Naive thymus-derived CD8-positive, alpha-beta T cell (primary cell): ENCODE results near the gene USP28. TPM values are rescaled to one million over a fixed set of nuclear protein-coding genes. Genes with fewer than 3 reads are reported as not detected.
"Not testable (repeated sequence)": the region's sequence is repeated elsewhere in the genome, so short reads cannot be mapped to it uniquely, and the experiment has no call there.

Experiments
- ATAC-seq, 2 donors: fragments of 150-1000 bp; cut with Tn5 transposase in 1 of 2; sonication (Bioruptor Pico), chemical (Tn5 transposase) in 1 of 2; 1 replicate in 1 of 2; 2 replicates in 1 of 2; pipeline ENCODE4 v1.10.0; 2021; ENCODE audit warnings: mild to moderate bottlenecking in 2 of 2, moderate library complexity in 2 of 2
- POLR2A ChIA-PET: fragments of 350-600 bp; sonication (Branson Sonifier 250); formaldehyde crosslinking; loops from one replicate; lab custom pipeline; 2021; ENCODE audit warnings: antibody characterized with exemption; lab: Charles Lee
- DNase-seq, 10 donors: peaks; one replicate each; pipeline versions ENCODE4 v3.0.0 to v3.0.0-alpha.2; 2020 to 2022
- H3K27ac Mint-ChIP-seq, 10 donors: one replicate each; pipeline ENCODE4 v1.8.0; 2020 to 2022; ENCODE audit warnings: mild to moderate bottlenecking in 10 of 10, mixed read lengths in 10 of 10, moderate library complexity in 4 of 10, inconsistent platforms in 1 of 10
- H3K27me3 Mint-ChIP-seq, 5 donors: one replicate each; pipeline ENCODE4 v1.8.0; 2021 to 2022; ENCODE audit warnings: mixed read lengths in 5 of 5
- H3K36me3 Mint-ChIP-seq, 3 donors: one replicate each; pipeline ENCODE4 v1.8.0; 2020 to 2022; ENCODE audit warnings: mixed read lengths in 3 of 3, mild to moderate bottlenecking in 2 of 3, inconsistent platforms in 1 of 3
- H3K4me1 Mint-ChIP-seq, 4 donors: one replicate each; pipeline ENCODE4 v1.8.0; 2021 to 2022; ENCODE audit warnings: mixed read lengths in 4 of 4
- H3K4me3 Mint-ChIP-seq, 10 donors: one replicate each; pipeline ENCODE4 v1.8.0; 2020 to 2022; ENCODE audit warnings: mild to moderate bottlenecking in 10 of 10, mixed read lengths in 10 of 10, moderate library complexity in 6 of 10, inconsistent platforms in 1 of 10
- H3K9me3 Mint-ChIP-seq, 9 donors: one replicate each; pipeline ENCODE4 v1.8.0; 2020 to 2022; ENCODE audit warnings: mixed read lengths in 9 of 9, mild to moderate bottlenecking in 3 of 9, inconsistent platforms in 1 of 9, moderate library complexity in 1 of 9
- polyA plus RNA-seq, 3 donors: library from polyadenylated mRNA; unstranded; fragments of 300-500 nt; fragmentation: Illumina TruSeq; gene quantifications; one replicate each; pipeline ENCODE4 v1.2.3, GENCODE V29; 2021
- total RNA-seq, 8 experiments: library from RNA in 2 of 8; stranded (reverse) in 2 of 8; gene quantifications; one replicate each; pipeline ENCODE4 v1.2.3 and lab custom pipeline; 2021 to 2026

The USP28 gene
- total and polyA plus RNA-seq, 5 experiments from 2014 or later: 13.7 to 69.1 (median 22.0) TPM

- Mint-ChIP-seq H3K27ac (no peak overlapping the region), H3K4me1 (no peaks in the 10 kb centered on the region), H3K9me3 (no peaks in the 10 kb centered on the region), H3K4me3 (no peak overlapping the region), H3K36me3 (peaks cover 0 to 2% (median 0%) of the 10 kb centered on the region in 3 donors), H3K27me3 (peaks cover 3 to 43% (median 10%) of the 10 kb centered on the region in 5 donors)
- no peak for DNase-seq
- ATAC-seq: no peak
- POLR2A ChIA-PET: no interaction called here
Observed at GRCh38 chr11:113782134-113782533, 93.2 kb downstream of the USP28 start.

- no peak overlapping the region for H3K27ac Mint-ChIP-seq
- H3K36me3 Mint-ChIP-seq: peaks cover 0 to 2% (median 0%) of the 10 kb centered on the region in 3 donors
- H3K9me3 Mint-ChIP-seq: no peaks in the 10 kb centered on the region
- H3K27me3 Mint-ChIP-seq: peaks cover 3 to 39% (median 10%) of the 10 kb centered on the region in 5 donors
- no peak overlapping the region for H3K4me3 Mint-ChIP-seq
- DNase-seq: no peak
- no peak for ATAC-seq
- H3K4me1 Mint-ChIP-seq: no peaks in the 10 kb centered on the region
- POLR2A ChIA-PET: no interaction called here
Observed at GRCh38 chr11:113781682-113782081, 93.7 kb downstream of the USP28 start.

DNA sequence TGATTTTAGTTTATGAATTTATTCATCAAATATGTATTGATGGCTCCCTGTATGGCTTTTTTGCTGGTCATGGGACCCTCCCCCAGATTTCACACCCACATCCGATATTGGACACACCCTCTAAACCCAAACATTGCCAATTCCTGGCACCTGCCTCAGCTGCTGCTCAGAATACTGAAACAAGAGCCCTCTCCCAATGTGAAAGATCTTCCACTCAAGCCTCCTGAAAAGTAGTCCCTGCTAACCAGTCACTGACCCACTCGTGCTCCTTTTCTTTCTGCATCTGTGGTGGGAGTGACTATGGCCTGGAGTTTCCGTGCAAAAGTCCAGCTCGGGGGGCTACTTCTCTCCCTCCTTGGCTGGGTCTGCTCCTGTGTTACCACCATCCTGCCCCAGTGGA lies 95.9 kb downstream of the USP28 start, which contains the start of gene CLDN25:
CLDN25 (plus strand) TSS at position 301 of the 400 bp plus-strand sequence; CDS start at position 301, 0 bp downstream.
- peaks cover 0 to under 1% (median under 1%) of the 10 kb centered on the region in 4 donors for H3K4me1 Mint-ChIP-seq

DNA sequence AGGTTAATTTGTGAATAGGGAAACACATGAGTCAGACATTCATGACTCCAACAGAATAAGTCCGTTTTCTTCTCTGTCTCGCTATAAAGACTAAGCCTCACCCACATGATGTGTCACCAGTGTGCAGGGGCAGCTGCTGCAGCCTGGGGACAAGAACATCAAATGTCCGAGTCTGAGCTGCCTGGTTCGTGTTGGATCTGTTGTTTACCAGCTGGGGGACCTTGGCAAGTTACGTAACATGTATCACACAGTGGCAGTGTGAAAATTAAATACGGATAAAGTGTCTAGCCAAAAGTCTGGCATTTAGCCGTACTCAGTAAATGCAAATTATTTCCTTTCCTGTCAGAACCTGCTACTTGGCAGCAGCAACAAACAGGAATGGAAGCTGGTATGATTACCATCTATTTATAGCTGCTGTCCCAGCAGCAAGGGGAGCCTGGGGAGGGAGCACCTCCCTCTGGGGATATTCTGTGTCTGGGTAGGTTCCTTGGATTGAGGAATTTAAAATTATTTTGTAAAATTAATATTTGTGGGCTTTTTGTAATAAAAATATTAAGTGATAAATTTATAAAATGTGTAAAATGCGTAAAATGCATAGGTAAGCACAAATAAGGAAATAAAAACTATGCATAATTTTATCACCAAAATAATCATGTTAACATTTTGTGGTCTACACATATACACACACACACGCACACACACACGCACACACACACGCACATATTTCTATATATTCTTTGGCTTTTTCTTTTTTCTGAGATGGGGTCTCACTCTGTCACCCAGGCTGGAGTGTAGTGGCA lies 97.1 kb downstream of the USP28 start:
- H3K36me3 Mint-ChIP-seq: no peaks in the 10 kb centered on the region
- no peak overlapping the region for H3K4me3 Mint-ChIP-seq
- ATAC-seq (no peak), DNase-seq (no peak)
- no peak overlapping the region for H3K27ac Mint-ChIP-seq
- H3K9me3 Mint-ChIP-seq: no peaks in the 10 kb centered on the region
- POLR2A ChIA-PET: no interaction called here
- H3K27me3 Mint-ChIP-seq: peaks cover 3 to 25% (median 10%) of the 10 kb centered on the region in 5 donors
- peaks cover 4 to 9% (median 6%) of the 10 kb centered on the region in 4 donors for H3K4me1 Mint-ChIP-seq

More for the DNA sequence above, 95.9 kb downstream of the USP28 start, which contains the start of gene CLDN25:
- H3K36me3 Mint-ChIP-seq: no peaks in the 10 kb centered on the region
- no peaks in the 10 kb centered on the region for H3K9me3 Mint-ChIP-seq
- no peak for DNase-seq
- H3K4me3 Mint-ChIP-seq: no peak within 1 kb of the TSS
- no peak for ATAC-seq
- POLR2A ChIA-PET: no interaction called here
- no peak within 1 kb of the TSS for H3K27ac Mint-ChIP-seq
- peaks cover 3 to 35% (median 10%) of the 10 kb centered on the region in 5 donors for H3K27me3 Mint-ChIP-seq

- no peak for ATAC-seq
- peaks cover 0 to 2% (median 0%) of the 10 kb centered on the region in 3 donors for H3K36me3 Mint-ChIP-seq
- H3K27me3 Mint-ChIP-seq: peaks cover 0 to 7% (median 0%) of the 10 kb centered on the region in 5 donors
- POLR2A ChIA-PET: no interaction called here
- H3K4me1 Mint-ChIP-seq: peaks cover 11 to 28% (median 23%) of the 10 kb centered on the region in 4 donors
- no peaks in the 10 kb centered on the region for H3K9me3 Mint-ChIP-seq
- peak overlapping the region; percentile 90 to 100 (median 98) for H3K4me3 Mint-ChIP-seq
- H3K27ac Mint-ChIP-seq: peak overlapping the region in 9 of 10 donors; percentile 88 to 98 (median 96)
- no peak for DNase-seq
Observed at GRCh38 chr11:113774174-113774503, 101.2 kb downstream of the USP28 start.

DNA sequence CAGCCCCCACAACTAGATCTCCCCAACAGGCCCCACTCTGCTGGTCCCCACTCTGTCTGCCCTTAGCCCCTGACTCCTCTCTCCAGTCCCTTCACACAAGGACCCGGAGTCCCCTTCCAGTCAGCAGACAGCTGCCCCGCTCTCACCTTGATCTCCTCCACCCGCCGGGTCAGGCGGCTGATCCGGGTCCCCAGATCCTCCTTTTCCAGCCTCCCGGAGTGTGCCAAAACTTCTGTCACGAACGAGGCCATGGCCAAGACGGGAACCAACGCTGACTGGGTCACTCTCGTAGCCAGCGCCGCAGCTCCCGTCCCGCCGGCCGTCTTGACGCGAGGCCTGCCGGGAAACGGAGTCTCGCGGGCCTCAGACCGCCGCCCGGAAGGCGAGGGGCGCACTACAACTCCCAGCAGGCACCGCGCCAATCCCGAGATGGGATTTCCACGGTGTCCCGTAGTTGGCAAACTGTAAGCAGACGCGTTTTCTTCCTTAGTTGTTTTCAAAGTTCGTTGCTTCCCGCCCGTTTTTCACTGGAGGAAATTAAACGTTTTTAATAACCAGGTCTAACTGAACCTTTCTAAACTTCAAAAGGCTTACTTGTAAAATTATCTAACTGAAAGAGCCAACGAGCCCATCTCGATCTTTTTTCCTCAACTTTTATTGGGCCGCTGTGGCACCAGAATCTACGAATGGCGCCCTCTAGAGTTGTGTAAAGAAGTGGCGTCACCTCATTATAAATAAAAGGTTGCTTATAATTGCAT lies 101.8 kb downstream of the USP28 start, which contains the start of gene ZW10:
ZW10 (minus strand) TSS at position 277 of the 758 bp plus-strand sequence; CDS start at position 251, 26 bp downstream.
- DNase-seq (peak; percentile 87 to 93 (median 91)), ATAC-seq (peak; percentile 96 to 97)
- POLR2A ChIA-PET: interaction anchor here (0.6 kb wide), 1 partner anchor 186 kb away, joined by 3 read pairs; no protein-coding TSS in a partner anchor
- Mint-ChIP-seq H3K4me3 (peak within 1 kb of the TSS; percentile 90 to 100 (median 98)), H3K4me1 (peaks cover 11 to 32% (median 24%) of the 10 kb centered on the region in 4 donors), H3K27ac (peak within 1 kb of the TSS; percentile 88 to 98 (median 96)), H3K27me3 (peaks cover 0 to 5% (median 0%) of the 10 kb centered on the region in 5 donors), H3K36me3 (peaks cover 0 to 5% (median 2%) of the 10 kb centered on the region in 3 donors), H3K9me3 (no peaks in the 10 kb centered on the region)

GRCh38 chr11:113773092-113773415 lies 102.3 kb downstream of the USP28 start:
- ATAC-seq (no peak), DNase-seq (no peak)
- peaks cover 0 to 4% (median 0%) of the 10 kb centered on the region in 5 donors for H3K27me3 Mint-ChIP-seq
- H3K27ac Mint-ChIP-seq: peak overlapping the region; percentile 43 to 98 (median 96)
- no peaks in the 10 kb centered on the region for H3K9me3 Mint-ChIP-seq
- H3K4me3 Mint-ChIP-seq: peak overlapping the region; percentile 90 to 100 (median 98)
- H3K4me1 Mint-ChIP-seq: peaks cover 11 to 35% (median 24%) of the 10 kb centered on the region in 4 donors
- POLR2A ChIA-PET: interaction anchor here (0.6 kb wide), 1 partner anchor 186 kb away, joined by 3 read pairs; no protein-coding TSS in a partner anchor
- H3K36me3 Mint-ChIP-seq: peaks cover 0 to 11% (median 4%) of the 10 kb centered on the region in 3 donors

GRCh38 chr11:113771964-113772363 lies 103.4 kb downstream of the USP28 start:
- H3K4me3 Mint-ChIP-seq: peak overlapping the region; percentile 62 to 100 (median 98)
- peaks cover 4 to 21% (median 9%) of the 10 kb centered on the region in 3 donors for H3K36me3 Mint-ChIP-seq
- no peaks in the 10 kb centered on the region for H3K9me3 Mint-ChIP-seq
- ATAC-seq: no peak
- peaks cover 19 to 44% (median 31%) of the 10 kb centered on the region in 4 donors for H3K4me1 Mint-ChIP-seq
- POLR2A ChIA-PET: no interaction called here
- peak overlapping the region in 6 of 10 donors; percentile 15 to 60 (median 32) for H3K27ac Mint-ChIP-seq
- DNase-seq: no peak
- H3K27me3 Mint-ChIP-seq: no peaks in the 10 kb centered on the region

GRCh38 chr11:113764527-113765219 lies 110.7 kb downstream of the USP28 start:
- POLR2A ChIA-PET: no interaction called here
- ATAC-seq: no peak
- no peaks in the 10 kb centered on the region for H3K9me3 Mint-ChIP-seq
- H3K36me3 Mint-ChIP-seq: peaks cover 8 to 73% (median 25%) of the 10 kb centered on the region in 3 donors
- no peak for DNase-seq
- peaks cover 14 to 34% (median 21%) of the 10 kb centered on the region in 4 donors for H3K4me1 Mint-ChIP-seq
- no peak overlapping the region for H3K4me3 Mint-ChIP-seq
- peak overlapping the region in 1 of 10 donors; percentile 55 for H3K27ac Mint-ChIP-seq
- H3K27me3 Mint-ChIP-seq: no peaks in the 10 kb centered on the region

- H3K27ac Mint-ChIP-seq, POLR2A ChIA-PET, H3K27me3 Mint-ChIP-seq, ATAC-seq, H3K4me3 Mint-ChIP-seq, DNase-seq, H3K9me3 Mint-ChIP-seq: not testable (repeated sequence)
- Mint-ChIP-seq H3K36me3 (peaks cover 8 to 77% (median 28%) of the 10 kb centered on the region in 3 donors), H3K4me1 (peaks cover 14 to 26% (median 21%) of the 10 kb centered on the region in 4 donors)
Observed at GRCh38 chr11:113763040-113763439, 112.3 kb downstream of the USP28 start.

DNA sequence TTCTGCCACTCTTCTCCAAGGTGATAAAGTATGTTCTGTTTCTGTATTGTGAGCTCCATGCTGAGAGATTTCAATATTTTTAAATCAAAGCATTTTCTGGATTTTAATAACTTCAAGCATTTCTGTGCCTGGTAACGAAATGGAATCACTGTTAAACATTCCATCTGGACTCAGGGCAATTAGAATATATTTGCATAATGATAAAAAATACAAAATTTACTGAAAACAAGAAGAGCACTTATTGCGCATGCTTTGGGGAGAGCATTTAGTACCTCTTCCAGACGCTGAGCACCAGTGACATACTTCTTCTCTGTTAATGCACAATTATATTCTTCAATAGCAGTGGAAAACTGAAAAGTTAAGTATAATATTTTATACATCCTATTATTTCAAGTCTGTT lies 115.1 kb downstream of the USP28 start:
- no peak for DNase-seq
- no peak overlapping the region for H3K4me3 Mint-ChIP-seq
- POLR2A ChIA-PET: no interaction called here
- ATAC-seq: no peak
- H3K36me3 Mint-ChIP-seq: peaks cover 4 to 84% (median 26%) of the 10 kb centered on the region in 3 donors
- no peaks in the 10 kb centered on the region for H3K9me3 Mint-ChIP-seq
- H3K27me3 Mint-ChIP-seq: no peaks in the 10 kb centered on the region
- H3K4me1 Mint-ChIP-seq: peaks cover 7 to 12% (median 9%) of the 10 kb centered on the region in 4 donors
- no peak overlapping the region for H3K27ac Mint-ChIP-seq

DNA sequence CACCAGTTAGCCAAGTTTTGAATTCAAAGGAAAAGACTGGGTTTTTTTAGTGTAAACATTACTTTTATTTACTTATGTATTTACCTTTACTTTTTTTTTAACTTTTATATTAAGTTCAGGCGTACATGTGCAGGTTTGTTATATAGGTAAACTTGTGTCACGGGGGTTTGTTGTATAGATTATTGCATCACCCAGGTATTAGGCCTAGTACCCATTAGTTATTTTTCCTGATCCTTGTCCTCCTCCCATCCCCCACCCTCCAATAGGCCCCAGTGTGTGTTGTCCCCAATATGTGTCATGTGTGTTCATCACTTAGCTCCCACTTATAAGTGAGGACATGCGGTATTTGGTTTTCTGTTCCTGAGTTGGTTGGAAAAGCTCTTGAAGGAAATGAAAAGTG lies 122.4 kb downstream of the USP28 start:
- ATAC-seq: no peak
- no peak overlapping the region for H3K27ac Mint-ChIP-seq

More for the DNA sequence above, 122.4 kb downstream of the USP28 start:
- no peak for DNase-seq
- Mint-ChIP-seq H3K4me1 (peaks cover 0 to 1% (median 0%) of the 10 kb centered on the region in 4 donors), H3K9me3 (no peaks in the 10 kb centered on the region), H3K27me3 (no peaks in the 10 kb centered on the region), H3K4me3 (no peak overlapping the region), H3K36me3 (peaks cover 0 to 67% (median 17%) of the 10 kb centered on the region in 3 donors)
- POLR2A ChIA-PET: no interaction called here
